Endothelial cell of umbilical vein (primary cell): Measurements from ENCODE around the gene TDRD10.

Source experiments
- CTCF ChIP-seq, 2 donors: IDR thresholded peaks; 1 replicate in 1 of 2; 2 replicates in 1 of 2; pipeline ENCODE4 v1.5.1; 2011; ENCODE audit warnings: low read length in 2 of 2, mild to moderate bottlenecking in 2 of 2, moderate library complexity in 2 of 2, control low read depth in 1 of 2, inconsistent platforms in 1 of 2, low read depth in 1 of 2; ENCODE audit not compliant: insufficient read depth in 1 of 2; ENCODE audit errors: extremely low read depth in 1 of 2
- FOS ChIP-seq: IDR thresholded peaks from 2 replicates; pipeline ENCODE4 v1.6.1; 2011; ENCODE audit warnings: mild to moderate bottlenecking, low read length, moderate library complexity, borderline replicate concordance; ENCODE audit not compliant: insufficient read depth
- POLR2A ChIP-seq: IDR thresholded peaks from 2 replicates; pipeline ENCODE4 v1.6.1; 2012; ENCODE audit warnings: low read depth, mild to moderate bottlenecking, control low read depth, low read length
- POLR2AphosphoS5 ChIP-seq: IDR thresholded peaks from 2 replicates; pipeline ENCODE4 v1.6.1; 2012; ENCODE audit warnings: low read depth, mild to moderate bottlenecking, control low read depth, low read length, moderate library complexity; ENCODE audit not compliant: insufficient read depth

GRCh38 chr1:154595621-154596020 lies 93.6 kb downstream of the TDRD10 start:
- TF ChIP-seq CTCF (IDR thresholded peaks at IDR 0.05; ENCODE audit: extremely low read depth in 1 of 2, insufficient read depth in 1 of 2, low read depth in 1 of 2, low read length in 2 of 2) (no peak), POLR2AphosphoS5 (no peak), POLR2A (no peak), FOS (no peak)
